Colon (tissue), 2 donors: ENCODE data around the gene PDZD2.

Experiments used
- FAIRE-seq: peaks from 2 replicates; lab custom pipeline; 2012; peaks lifted over from hg19 to GRCh38; lab: Jason Lieb, UNC
- donor health status: control.
- donor health status: control.

PDZD2 gene

GRCh38 chr5:31981361-31981945, 342.5 kb downstream of the PDZD2 start:
- FAIRE-seq = no peak

GRCh38 chr5:31982027-31982426, 343.1 kb downstream of the PDZD2 start:
- FAIRE-seq = no peak

DNA sequence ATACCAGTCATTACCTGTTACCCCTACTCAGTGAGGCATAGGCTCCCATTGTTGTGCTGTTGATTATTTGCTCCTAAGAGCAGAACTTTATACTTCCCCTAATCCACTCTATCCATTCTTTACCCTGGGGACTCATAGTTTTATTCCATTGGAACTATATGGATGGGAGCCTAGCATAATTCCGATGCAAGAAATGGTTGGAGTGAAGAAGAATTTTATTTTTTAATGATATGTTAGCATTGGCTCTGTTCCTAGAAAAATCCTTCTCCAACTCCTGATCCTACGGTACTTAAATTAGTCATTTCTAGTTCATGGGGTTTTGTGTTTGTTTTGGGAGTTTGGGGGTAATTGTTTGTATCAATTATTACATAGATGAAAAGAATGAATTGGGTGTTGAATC, 343.7 kb downstream of the PDZD2 start:
- no peak for FAIRE-seq

DNA sequence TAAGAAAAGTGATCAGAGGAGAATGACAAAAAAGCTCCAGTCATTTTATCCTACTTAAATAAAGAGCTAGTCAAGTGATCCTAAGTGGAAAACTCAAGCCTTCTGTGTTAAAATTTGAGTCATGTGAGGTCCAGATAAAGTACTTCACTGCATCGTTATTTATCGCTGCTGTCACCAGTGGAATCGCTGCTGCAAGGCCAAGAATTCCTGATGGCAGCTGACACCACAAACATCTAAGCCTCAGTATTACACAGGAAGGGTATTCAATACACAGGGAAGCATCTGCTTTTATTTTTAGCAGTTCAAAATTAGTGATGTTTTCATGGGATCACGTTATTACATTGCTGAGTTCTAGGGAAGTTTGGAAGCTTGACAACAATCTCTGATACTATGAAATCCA, 344.9 kb downstream of the PDZD2 start:
- FAIRE-seq = no peak

GRCh38 chr5:31984691-31985090, 345.8 kb downstream of the PDZD2 start:
- FAIRE-seq = no peak

DNA sequence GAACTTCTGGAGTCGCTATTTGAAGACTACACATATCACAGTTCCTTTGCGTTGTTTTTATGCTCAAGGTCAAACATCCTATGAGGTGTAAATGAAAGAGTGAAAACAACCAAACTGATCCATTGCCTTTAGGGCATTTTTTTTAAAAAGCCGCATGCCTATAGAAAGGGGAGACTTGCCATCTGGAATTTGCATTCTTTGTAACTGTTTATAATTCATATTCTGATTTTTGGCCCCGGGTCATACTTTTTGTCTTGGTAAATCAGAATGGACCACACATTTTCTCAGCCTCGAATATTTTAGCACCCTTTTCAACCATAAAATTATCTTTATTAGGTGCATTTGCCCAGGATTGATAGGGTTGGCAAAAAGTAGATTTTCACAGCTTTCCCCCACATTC, 347.2 kb downstream of the PDZD2 start:
- FAIRE-seq = no peak

DNA sequence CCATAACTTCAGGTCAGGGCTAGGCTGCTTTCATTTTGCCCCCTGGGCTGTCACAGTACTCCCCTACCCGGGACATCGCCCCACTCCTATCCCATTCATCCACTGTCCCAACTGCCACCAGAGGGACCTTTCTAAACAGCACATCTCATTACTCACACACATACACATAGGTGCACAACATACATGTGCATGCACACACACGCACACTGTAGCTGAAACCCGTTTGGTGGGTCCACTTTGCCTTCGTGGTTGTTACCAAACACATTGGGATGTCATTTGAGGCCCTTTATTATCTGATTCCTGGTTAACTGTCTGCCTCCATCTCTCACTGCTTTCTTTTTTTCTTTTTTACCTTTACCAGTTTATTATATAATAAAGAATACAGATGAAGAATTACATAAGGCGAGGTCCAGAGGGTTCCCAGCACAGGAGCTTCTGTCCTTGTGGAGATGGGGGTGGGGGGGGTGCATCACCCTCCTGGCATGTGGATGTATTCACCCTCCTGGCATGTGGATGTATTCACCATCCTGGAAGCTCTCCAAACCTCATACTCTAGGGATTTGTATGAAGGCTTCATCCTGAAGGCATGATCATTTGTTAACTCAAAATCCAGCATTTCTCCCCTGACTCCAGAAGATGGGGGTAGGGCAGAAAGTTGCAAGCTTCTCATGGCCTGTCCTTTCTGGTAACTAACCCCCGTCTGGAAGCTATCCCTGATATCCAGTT, 349.2 kb downstream of the PDZD2 start:
- no peak for FAIRE-seq

GRCh38 chr5:31990081-31990650, 351.2 kb downstream of the PDZD2 start:
- FAIRE-seq = no peak

DNA sequence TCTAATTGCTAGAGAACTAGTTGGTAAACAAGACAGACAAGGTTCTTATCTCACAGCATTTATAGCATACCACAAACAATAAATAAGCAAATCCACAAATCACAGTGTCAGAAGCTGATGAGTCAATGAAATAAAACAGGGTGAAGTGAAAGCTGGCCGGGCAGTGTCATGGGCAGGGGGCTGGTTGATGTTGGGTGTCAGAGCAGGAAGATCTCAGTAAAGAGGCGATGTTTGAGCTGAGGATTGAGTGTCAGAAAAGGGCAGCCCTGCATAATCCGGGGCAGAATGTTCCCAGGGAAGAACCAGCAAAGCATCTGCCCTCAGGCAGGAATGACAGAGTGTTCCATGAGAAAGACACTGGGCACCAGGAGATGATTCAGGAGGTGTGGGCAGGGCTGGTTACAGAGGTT, 351.8 kb downstream of the PDZD2 start:
- FAIRE-seq = no peak

DNA sequence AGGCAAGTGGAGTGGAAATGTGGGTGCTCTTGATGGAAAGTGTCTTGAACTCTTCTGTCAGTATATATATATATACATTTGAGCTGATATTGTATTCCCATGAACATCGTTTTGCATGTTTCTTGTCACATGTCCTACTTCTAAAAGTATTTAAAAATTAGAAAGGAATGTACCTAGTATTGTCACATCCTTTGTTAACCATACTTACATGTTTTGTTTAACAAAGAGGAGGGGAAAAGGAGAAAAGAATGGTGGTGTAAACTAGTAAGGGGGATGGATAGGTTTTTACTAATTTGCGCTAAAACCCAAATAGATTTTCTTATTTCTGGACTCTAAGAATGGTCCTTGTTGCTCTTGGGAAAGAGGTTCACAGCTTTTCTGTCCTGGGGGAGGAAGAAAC, 353.4 kb downstream of the PDZD2 start:
- FAIRE-seq = no peak

DNA sequence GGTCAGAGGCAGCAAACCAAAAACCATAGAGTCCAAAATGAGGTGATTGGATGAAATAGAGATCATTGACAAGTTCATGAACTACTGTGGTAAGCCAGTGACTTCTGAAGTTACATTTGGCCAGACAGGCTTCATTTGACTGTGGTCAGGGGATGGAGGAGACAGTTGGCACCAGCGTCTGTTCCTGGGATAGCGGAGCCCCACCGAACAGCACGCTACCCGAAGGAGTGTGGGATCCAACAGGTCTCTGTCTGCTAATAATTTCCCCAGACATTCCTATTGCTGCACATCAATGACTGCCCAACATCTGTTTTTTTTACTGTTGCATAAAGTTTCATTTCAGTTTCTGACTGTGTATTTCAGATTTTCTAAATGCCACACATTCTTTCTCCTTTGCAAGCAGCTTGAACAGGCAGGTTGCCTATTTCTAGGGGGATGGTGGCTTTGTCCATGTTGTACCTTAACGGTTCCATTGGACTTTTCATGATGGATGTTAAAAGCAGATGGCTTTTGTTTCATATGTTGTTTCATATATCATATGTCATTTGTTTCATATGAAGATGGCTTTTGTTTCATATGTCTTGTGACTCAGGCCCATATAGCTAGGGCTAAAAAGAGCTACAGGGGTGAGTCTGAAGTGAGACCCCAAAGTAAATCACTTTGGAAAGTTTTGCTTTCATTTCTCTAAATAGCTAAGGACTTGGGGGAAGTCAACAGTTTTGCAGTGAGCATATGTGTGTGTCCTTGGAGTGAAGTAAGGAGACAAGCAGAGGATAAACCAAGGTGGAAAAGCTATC, 354.4 kb downstream of the PDZD2 start:
- no peak for FAIRE-seq

DNA sequence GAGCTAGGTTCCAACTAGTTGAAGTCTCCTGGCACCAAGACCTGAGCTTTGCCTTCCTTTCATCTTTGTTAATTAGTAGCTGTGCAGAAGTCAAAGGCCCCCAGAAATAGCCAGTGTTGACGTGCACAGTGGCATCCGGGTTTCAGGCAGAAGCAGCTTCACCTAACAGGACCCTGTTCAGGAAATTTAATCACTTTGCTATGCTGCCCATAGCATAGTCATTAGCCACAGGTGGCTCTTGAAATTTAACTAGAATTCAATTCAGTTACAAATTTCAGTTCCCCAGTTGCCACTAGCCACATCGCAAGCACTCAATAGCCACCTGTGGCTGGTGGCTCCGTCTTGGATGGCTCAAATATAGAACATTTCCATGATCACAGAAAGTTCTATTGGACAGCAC, 356.1 kb downstream of the PDZD2 start:
- no peak for FAIRE-seq

DNA sequence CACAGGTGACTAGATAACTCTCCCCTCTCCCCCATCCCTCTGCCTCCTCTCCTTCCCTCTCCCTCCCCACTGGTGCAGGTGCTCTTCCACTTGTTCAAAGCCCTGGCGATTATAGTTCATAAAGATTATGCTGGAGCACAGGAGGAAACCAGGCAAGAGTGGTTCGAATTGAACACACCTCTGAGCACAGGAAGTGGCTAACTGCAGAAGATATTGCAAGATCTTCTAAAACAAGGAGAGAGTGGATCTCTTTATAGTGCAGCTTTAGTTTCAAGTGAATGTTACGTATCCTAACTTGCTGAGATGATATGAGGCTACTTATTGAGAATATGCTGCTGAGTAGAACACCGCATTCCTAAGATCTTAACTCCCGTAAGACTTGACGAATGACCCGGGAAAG, 356.8 kb downstream of the PDZD2 start:
- FAIRE-seq = no peak

DNA sequence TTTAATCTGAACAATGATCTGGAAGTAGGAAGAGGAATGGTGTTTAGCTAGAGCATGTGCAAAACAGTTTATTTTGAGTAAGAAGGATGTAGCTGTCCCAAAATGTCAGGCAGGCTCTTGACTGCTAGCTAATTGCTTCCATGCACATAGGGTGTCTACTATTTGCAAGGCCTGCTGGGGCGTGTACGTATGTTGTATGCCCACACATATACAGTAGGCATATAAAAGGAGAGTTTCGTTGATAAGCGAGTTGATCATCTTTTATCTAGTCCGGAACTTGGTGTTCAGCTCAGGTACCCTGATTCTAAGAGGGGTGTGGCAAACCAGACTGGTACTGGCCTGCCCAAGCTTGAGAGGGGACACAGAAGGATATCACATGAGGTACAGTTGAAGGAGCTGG, 358.0 kb downstream of the PDZD2 start:
- FAIRE-seq = no peak

DNA sequence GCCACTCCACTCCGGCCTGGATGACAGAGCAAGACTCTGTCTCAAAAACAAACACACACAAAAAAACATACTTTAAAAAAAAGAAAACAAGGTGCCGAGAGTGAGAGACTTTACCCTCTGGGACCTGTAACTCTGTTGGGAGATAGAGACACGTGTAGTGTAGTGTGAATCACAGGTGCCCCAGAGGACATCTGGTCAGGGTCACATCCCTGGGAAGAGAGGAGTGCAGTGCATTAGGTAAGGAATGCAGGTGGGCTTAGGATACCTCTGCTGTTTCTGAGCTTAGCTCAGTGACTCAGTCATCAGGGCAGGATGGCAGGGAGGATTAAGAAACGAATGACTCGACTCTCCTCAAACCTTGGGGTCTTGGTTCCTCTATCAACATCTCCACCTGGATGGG, 360.5 kb downstream of the PDZD2 start:
- FAIRE-seq = no peak

DNA sequence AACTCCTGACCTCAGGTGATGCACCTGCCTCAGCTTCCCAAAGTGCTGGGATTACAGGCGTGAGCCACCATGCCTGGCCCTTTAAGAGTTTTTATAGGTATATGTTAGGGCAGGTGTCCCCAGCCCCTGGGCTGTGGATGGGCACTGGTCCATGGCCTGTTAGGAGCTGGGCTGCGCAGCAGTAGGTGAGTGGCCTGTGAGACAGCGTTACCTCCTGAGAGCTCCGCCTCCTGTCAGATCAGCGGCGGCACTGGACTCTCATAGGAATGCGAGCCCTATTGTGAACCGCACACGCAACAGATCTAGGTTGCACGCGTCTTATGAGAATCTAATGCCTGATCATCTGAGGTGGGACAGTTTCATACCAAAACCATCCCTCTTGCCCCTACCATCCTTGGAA, 361.8 kb downstream of the PDZD2 start:
- FAIRE-seq = no peak

- no peak for FAIRE-seq
Measured at GRCh38 chr5:32001284-32001683, 362.4 kb downstream of the PDZD2 start.

DNA sequence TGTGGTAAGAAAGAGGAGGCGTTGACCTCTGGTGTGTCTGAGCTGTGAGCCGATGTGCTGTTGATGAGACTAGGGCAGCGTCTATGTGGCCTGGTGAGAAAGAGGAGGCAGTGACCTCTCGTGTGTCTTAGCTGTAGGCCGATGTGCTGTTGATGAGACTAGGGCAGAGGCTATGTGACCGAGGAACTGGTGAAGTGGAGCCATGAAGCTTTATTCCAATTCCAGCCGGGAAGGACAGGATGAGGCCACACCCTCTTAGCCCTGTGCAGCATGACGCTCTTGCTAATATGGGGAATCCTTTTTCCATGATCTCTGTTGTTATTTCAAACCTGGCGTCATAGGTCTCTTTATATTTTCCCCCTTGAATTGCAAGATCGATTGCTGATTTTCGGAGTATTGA, 362.8 kb downstream of the PDZD2 start:
- no peak for FAIRE-seq

GRCh38 chr5:32002755-32003154, 363.8 kb downstream of the PDZD2 start:
- no peak for FAIRE-seq

DNA sequence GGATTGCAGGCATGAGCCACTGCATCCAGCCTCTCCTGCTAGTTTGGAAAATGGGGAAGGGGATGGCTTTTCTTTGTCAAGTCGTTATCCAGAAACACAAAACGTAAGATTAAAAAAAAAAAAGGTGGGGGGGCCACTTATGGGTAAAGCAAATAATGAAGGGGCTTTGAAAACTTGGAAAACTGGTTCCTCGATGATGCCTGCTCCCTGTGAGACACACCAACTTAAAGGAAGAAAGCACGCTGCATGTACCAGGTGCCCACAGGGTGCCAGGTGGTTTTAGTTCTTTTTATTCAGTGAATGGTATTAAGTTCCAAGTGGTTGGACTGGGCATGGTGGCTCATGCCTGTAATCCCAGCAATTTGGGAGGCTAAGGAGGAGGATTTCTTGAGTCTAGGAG, 365.1 kb downstream of the PDZD2 start:
- FAIRE-seq = no peak

DNA sequence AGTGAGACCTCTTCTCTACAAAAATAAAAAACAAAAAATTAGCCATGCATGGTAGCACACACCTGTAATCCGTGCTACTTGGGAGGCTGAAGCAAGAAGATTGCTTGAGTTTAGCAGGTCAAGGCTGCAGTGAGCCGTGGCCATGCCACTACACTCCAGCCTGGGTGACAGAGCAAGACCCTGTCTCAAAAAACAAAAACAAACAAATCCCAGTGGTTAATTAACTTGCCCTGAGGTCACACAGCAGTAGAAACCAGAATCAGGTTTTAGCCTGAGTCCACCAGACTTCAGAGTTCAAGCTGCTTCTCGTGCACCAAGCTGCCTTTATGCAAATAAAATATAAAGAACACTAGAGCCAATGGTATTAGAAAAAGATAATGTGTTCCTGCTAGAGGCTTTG, 365.5 kb downstream of the PDZD2 start:
- FAIRE-seq = no peak

DNA sequence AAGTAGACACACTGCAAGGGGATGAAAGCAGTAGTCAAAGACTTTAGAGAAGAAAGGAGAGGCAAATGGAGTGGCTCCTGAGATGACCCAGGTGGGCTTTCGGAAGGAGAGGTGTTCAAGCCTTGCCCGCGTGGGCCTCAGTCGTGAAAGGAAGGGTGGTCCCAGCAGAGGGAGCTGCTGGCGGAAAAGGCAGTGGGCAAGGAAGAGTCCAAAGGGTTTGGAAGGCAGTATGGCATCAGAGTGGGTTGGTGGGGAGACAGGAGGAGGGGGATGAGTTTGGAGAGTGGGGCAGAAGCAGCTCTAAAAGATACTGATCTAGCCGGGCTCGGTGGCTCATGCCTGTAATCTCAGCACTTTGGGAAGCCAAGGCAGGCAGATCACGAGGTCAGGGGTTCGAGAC, 369.8 kb downstream of the PDZD2 start:
- FAIRE-seq = no peak

GRCh38 chr5:32013658-32014057, 374.7 kb downstream of the PDZD2 start:
- no peak for FAIRE-seq
